ENCODE measurements around the gene FOSL1.

- no peak for TF ChIP-seq CTCF (IDR thresholded peaks at IDR 0.05; ENCODE audit: insufficient read depth, low read length)
- no peak for TF ChIP-seq POLR2AphosphoS5 (IDR thresholded peaks at IDR 0.05; ENCODE audit: low read depth)
- TF ChIP-seq REST (IDR thresholded peaks at IDR 0.05; ENCODE audit: insufficient replicate concordance, low read depth) = no peak
- no peak for TF ChIP-seq GABPA (IDR thresholded peaks at IDR 0.05; ENCODE audit: low read depth)
These were observed 37.0 kb downstream of the FOSL1 start for GRCh38 chr11:65862941-65863888.
